Upper lobe of left lung (tissue), 4 donors: ENCODE measurements around the gene FDXR.

ENCODE experiments used
- EP300 ChIP-seq, 4 donors: sonication (generic); formaldehyde crosslinking; IDR thresholded peaks; one replicate each; pipeline ENCODE4 v1.5.1; 2017; ENCODE audit warnings: antibody characterized with exemption in 4 of 4, control low read depth in 2 of 4
- POLR2A ChIP-seq, 4 donors: fragments of 450-650 bp; IDR thresholded peaks; one replicate each; pipeline ENCODE4 v1.5.1; 2016 to 2017; ENCODE audit warnings: antibody characterized with exemption in 4 of 4, mild to moderate bottlenecking in 2 of 4
- POLR2AphosphoS5 ChIP-seq, 2 donors: sonication (generic); formaldehyde crosslinking; IDR thresholded peaks; one replicate each; pipeline ENCODE4 v1.5.1; 2017; ENCODE audit warnings: antibody characterized with exemption in 2 of 2
- TF ChIP-seq, protein P1 (sequence below), 6 experiments: fragments of 450-650 bp in 4 of 6; fragments of 200-600 bp in 2 of 6; sonication (generic) in 2 of 6; IDR thresholded peaks; one replicate each; pipeline ENCODE4 v1.5.1; 2016 to 2019; ENCODE audit warnings: antibody characterized with exemption in 6 of 6

DNA sequence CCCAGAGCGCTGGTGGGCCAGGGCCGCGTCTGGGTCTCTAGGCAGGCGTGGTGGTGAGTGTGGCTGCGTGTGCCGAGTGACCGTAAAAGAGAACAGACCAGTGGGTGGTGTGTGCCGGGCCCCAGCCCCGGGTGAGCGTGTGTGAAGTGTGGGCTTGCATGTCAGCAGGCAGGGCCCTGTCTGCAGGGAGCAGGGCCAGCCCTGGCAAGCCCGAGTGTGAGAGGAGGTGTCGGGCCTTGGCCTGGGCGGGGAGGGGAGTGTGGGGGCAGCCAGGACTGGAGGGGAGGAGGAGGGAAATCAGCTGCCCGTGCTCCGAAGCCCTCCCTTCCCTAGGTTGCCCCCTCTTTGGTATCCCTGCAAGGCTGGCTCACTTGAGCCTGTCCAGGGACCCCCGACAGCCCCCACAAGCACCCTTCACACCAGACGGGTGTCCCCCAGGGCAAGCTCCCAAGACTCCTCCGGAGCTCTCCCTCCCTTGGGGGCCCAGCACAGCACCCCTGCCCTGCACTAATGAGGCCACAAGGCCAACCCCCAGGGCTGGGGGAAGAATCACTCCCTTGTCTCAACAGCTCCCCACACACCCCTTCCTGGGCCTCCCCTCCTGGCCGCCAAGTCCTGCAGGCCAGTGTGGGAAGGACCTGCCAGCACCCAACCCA, 48.4 kb upstream of the FDXR start:
- TF ChIP-seq POLR2A (IDR thresholded peaks at IDR 0.05) = no peak
- TF ChIP-seq, protein P1, sequence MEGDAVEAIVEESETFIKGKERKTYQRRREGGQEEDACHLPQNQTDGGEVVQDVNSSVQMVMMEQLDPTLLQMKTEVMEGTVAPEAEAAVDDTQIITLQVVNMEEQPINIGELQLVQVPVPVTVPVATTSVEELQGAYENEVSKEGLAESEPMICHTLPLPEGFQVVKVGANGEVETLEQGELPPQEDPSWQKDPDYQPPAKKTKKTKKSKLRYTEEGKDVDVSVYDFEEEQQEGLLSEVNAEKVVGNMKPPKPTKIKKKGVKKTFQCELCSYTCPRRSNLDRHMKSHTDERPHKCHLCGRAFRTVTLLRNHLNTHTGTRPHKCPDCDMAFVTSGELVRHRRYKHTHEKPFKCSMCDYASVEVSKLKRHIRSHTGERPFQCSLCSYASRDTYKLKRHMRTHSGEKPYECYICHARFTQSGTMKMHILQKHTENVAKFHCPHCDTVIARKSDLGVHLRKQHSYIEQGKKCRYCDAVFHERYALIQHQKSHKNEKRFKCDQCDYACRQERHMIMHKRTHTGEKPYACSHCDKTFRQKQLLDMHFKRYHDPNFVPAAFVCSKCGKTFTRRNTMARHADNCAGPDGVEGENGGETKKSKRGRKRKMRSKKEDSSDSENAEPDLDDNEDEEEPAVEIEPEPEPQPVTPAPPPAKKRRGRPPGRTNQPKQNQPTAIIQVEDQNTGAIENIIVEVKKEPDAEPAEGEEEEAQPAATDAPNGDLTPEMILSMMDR (IDR thresholded peaks at IDR 0.05) = no peak
- no peak for TF ChIP-seq POLR2AphosphoS5 (IDR thresholded peaks at IDR 0.05)
- no peak for TF ChIP-seq EP300 (IDR thresholded peaks at IDR 0.05)
